ENCODE results near the gene FUT9. TPM values are rescaled to one million over a fixed set of nuclear protein-coding genes. Genes with fewer than 3 reads are reported as not detected.

Gene FUT9
- total and polyA plus RNA-seq, 2 experiments from 2014 or later, result 2.1 to 6.8 TPM

- no peaks in the 10 kb centered on the region for H3K27me3 Mint-ChIP-seq (ENCODE audit: insufficient read depth, low read depth, poor library complexity)
- H3K27me3 ChIP-seq (ENCODE audit: insufficient read depth), result no peaks in the 10 kb centered on the region
- H3K9me3 Mint-ChIP-seq, result no peaks in the 10 kb centered on the region; the same call in 2 of the 3 replicates
- H3K36me3 Mint-ChIP-seq (ENCODE audit: low read depth), result no peaks in the 10 kb centered on the region; the same call in 1 of the 3 replicates
- H3K27ac Mint-ChIP-seq, result no peak overlapping the region
- no peaks in the 10 kb centered on the region for H3K36me3 ChIP-seq (ENCODE audit: insufficient read depth)
- ATAC-seq (no peak), DNase-seq (ENCODE audit: low spot score) (no peak)
- H4K20me1 ChIP-seq (replicated peaks; ENCODE audit: insufficient read depth), result no peaks in the 10 kb centered on the region
- no peaks in the 10 kb centered on the region for H3F3A ChIP-seq (replicated peaks; ENCODE audit: low read depth)
- H3K4me1 ChIP-seq (ENCODE audit: insufficient read depth), result no peaks in the 10 kb centered on the region
- H3K4me3 Mint-ChIP-seq, result no peak overlapping the region
- no peak overlapping the region for H3K4me3 ChIP-seq
- H3K4me1 Mint-ChIP-seq, result peaks cover under 1% of the 10 kb centered on the region; the same call in 1 of the 3 replicates
- TF ChIP-seq STAT1 (IDR thresholded peaks at IDR 0.05; ENCODE audit: unreplicated experiment) (no peak), ZNF114 (CRISPR knock-in tag; IDR thresholded peaks at IDR 0.05) (no peak)
- no peak overlapping the region for H3K4me2 ChIP-seq
- H3K27ac ChIP-seq (ENCODE audit: low read depth), result no peak overlapping the region
- H3K9me2 ChIP-seq (ENCODE audit: insufficient read depth), result no peaks in the 10 kb centered on the region
- H2AFZ ChIP-seq, result no peak overlapping the region
- no peaks in the 10 kb centered on the region for H3K79me2 ChIP-seq (replicated peaks; ENCODE audit: insufficient read depth)
These were observed 48.2 kb upstream of the FUT9 start for GRCh38 chr6:95967594-95967993.

- Histone ChIP-seq H3K27me3 (ENCODE audit: insufficient read depth) (no peaks in the 10 kb centered on the region), H3K9me2 (ENCODE audit: insufficient read depth) (0 out of 2 replicates have a peak, but pooled peaks cover 4% of the 10 kb centered on the region), H3K27ac (ENCODE audit: low read depth) (no peak overlapping the region), H3F3A (replicated peaks; ENCODE audit: low read depth) (no peaks in the 10 kb centered on the region), H3K4me1 (ENCODE audit: insufficient read depth) (no peaks in the 10 kb centered on the region), H3K36me3 (ENCODE audit: insufficient read depth) (no peaks in the 10 kb centered on the region), H4K20me1 (replicated peaks; ENCODE audit: insufficient read depth) (no peaks in the 10 kb centered on the region), H3K79me2 (replicated peaks; ENCODE audit: insufficient read depth) (no peaks in the 10 kb centered on the region), H3K4me2 (no peak overlapping the region), H3K4me3 (no peak overlapping the region), H2AFZ (no peak overlapping the region)
- no peaks in the 10 kb centered on the region for H3K4me1 Mint-ChIP-seq
- H3K36me3 Mint-ChIP-seq (ENCODE audit: low read depth), result no peaks in the 10 kb centered on the region; the same call in 1 of the 3 replicates
- H3K9me3 Mint-ChIP-seq, result no peaks in the 10 kb centered on the region; the same call in 1 of the 3 replicates
- no peak for DNase-seq (ENCODE audit: low spot score)
- no peak overlapping the region for H3K27ac Mint-ChIP-seq
- no peak for ATAC-seq
- no peak overlapping the region for H3K4me3 Mint-ChIP-seq
- TF ChIP-seq EZH2 (IDR thresholded peaks at IDR 0.05; ENCODE audit: low read depth, unreplicated experiment), result no peak
- TF ChIP-seq EZH2phosphoT487 (IDR thresholded peaks at IDR 0.05; ENCODE audit: unreplicated experiment), result no peak
- no peak for TF ChIP-seq REST (IDR thresholded peaks at IDR 0.05; ENCODE audit: unreplicated experiment)
- TF ChIP-seq CTCF (conservative IDR thresholded peaks at IDR 0.05; ENCODE audit: low read depth in 2 of 2), result no peak
- no peak for TF ChIP-seq ZNF331 (CRISPR knock-in tag; IDR thresholded peaks at IDR 0.05; ENCODE audit: low read depth)
- H3K27me3 Mint-ChIP-seq (ENCODE audit: insufficient read depth, low read depth, poor library complexity), result no peaks in the 10 kb centered on the region
These were observed 41.8 kb upstream of the FUT9 start for GRCh38 chr6:95973976-95974375.

Data from GM23338 (cell line).